HFFc6 (cell line): ENCODE data around the gene RBM15B. TPM values are rescaled to one million over a fixed set of nuclear protein-coding genes. Genes with fewer than 3 reads are reported as not detected.

Experiments used
- DNase-seq: peaks from one replicate; pipeline ENCODE4 v3.0.0-alpha.2; 2018
- H3K27ac Mint-ChIP-seq: 2 replicates; pipeline ENCODE4 v1.8.0; 2020; ENCODE audit warnings: mild to moderate bottlenecking, mixed read lengths
- H3K27me3 Mint-ChIP-seq: 2 replicates; pipeline ENCODE4 v1.8.0; 2021; ENCODE audit warnings: mild to moderate bottlenecking, moderate library complexity, mixed read lengths; ENCODE audit not compliant: insufficient read depth
- H3K36me3 Mint-ChIP-seq: 2 replicates; pipeline ENCODE4 v1.8.0; 2021; ENCODE audit warnings: low read depth, mixed read lengths
- H3K4me1 Mint-ChIP-seq: 2 replicates; pipeline ENCODE4 v1.8.0; 2020; ENCODE audit warnings: low read depth, mixed read lengths
- H3K4me3 Mint-ChIP-seq: 2 replicates; pipeline ENCODE4 v1.8.0; 2020; ENCODE audit warnings: mild to moderate bottlenecking, moderate library complexity, mixed read lengths
- H3K9me3 Mint-ChIP-seq: 2 replicates; pipeline ENCODE4 v1.8.0; 2020; ENCODE audit warnings: mild to moderate bottlenecking, mixed read lengths
- CTCF ChIP-seq: fragments of 200-600 bp; sonication (generic); IDR thresholded peaks from 2 replicates; pipeline ENCODE4 v1.5.0; 2021; ENCODE audit warnings: antibody characterized with exemption, mild to moderate bottlenecking
- total RNA-seq, 6 experiments: library from RNA; stranded (reverse); fragmentation: NEBNext Ultra II Directional; extraction: Animal tissue kit (Norgen Biotek cat#: 25700); gene quantifications; 2 replicates in 1 of 6; 3 replicates in 5 of 6; pipeline ENCODE4 v1.2.3, GENCODE V29; 2021

Gene RBM15B
- total RNA-seq, 6 experiments from 2014 or later, result 25.8 to 30.6 (median 29.2) TPM

- Mint-ChIP-seq H3K27ac (no peak overlapping the region), H3K9me3 (no peaks in the 10 kb centered on the region), H3K27me3 (no peaks in the 10 kb centered on the region), H3K36me3 (0 out of 2 replicates have a peak, but pooled peaks cover 7% of the 10 kb centered on the region), H3K4me3 (no peak overlapping the region), H3K4me1 (peaks cover 8% of the 10 kb centered on the region; the same call in 1 of the 2 replicates)
- no peak for TF ChIP-seq CTCF
- no peak for DNase-seq
Observed at GRCh38 chr3:51434110-51434509, 43.0 kb downstream of the RBM15B start.

- peak; percentile 36 for DNase-seq
- TF ChIP-seq CTCF, result peak; percentile 83
- Mint-ChIP-seq H3K4me1 (peaks cover 8% of the 10 kb centered on the region; the same call in 1 of the 2 replicates), H3K36me3 (0 out of 2 replicates have a peak, but pooled peaks cover 7% of the 10 kb centered on the region), H3K27me3 (no peaks in the 10 kb centered on the region), H3K4me3 (no peak overlapping the region), H3K9me3 (no peaks in the 10 kb centered on the region), H3K27ac (no peak overlapping the region)
Observed at GRCh38 chr3:51434746-51435327, 43.8 kb downstream of the RBM15B start.

GRCh38 chr3:51436998-51437639 lies 46.0 kb downstream of the RBM15B start:
- TF ChIP-seq CTCF, result no peak
- Mint-ChIP-seq H3K4me1 (peaks cover 8% of the 10 kb centered on the region; the same call in 1 of the 2 replicates), H3K27ac (no peak overlapping the region), H3K27me3 (no peaks in the 10 kb centered on the region), H3K36me3 (peaks cover 21% of the 10 kb centered on the region; the same call in 1 of the 2 replicates), H3K4me3 (no peak overlapping the region), H3K9me3 (no peaks in the 10 kb centered on the region)
- no peak for DNase-seq

- no peak for DNase-seq
- no peaks in the 10 kb centered on the region for H3K4me1 Mint-ChIP-seq
- H3K27ac Mint-ChIP-seq, result no peak overlapping the region
- no peak overlapping the region for H3K4me3 Mint-ChIP-seq
- TF ChIP-seq CTCF, result no peak
- no peaks in the 10 kb centered on the region for H3K27me3 Mint-ChIP-seq
- no peaks in the 10 kb centered on the region for H3K9me3 Mint-ChIP-seq
- peaks cover 15% of the 10 kb centered on the region; the same call in 1 of the 2 replicates for H3K36me3 Mint-ChIP-seq
Observed at GRCh38 chr3:51441282-51442030, 50.4 kb downstream of the RBM15B start.

GRCh38 chr3:51445544-51446280 lies 54.6 kb downstream of the RBM15B start:
- H3K27ac Mint-ChIP-seq, result no peak overlapping the region
- TF ChIP-seq CTCF, result no peak
- H3K4me1 Mint-ChIP-seq, result peaks cover 19% of the 10 kb centered on the region
- no peak overlapping the region for H3K4me3 Mint-ChIP-seq
- H3K9me3 Mint-ChIP-seq, result no peaks in the 10 kb centered on the region
- H3K36me3 Mint-ChIP-seq, result peaks cover 30% of the 10 kb centered on the region
- no peak for DNase-seq
- H3K27me3 Mint-ChIP-seq, result no peaks in the 10 kb centered on the region
